ENCODE results near the gene PPARG.

Gene PPARG

DNA sequence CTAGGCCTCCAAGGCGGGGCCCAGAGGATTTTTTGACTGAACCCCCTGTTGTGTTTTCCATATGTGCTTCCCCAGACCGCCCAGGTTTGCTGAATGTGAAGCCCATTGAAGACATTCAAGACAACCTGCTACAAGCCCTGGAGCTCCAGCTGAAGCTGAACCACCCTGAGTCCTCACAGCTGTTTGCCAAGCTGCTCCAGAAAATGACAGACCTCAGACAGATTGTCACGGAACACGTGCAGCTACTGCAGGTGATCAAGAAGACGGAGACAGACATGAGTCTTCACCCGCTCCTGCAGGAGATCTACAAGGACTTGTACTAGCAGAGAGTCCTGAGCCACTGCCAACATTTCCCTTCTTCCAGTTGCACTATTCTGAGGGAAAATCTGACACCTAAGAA, 145.0 kb downstream of the PPARG start:
- Histone ChIP-seq H3K27me3 (ENCODE audit: control insufficient read depth, insufficient read depth, low read length) (no peaks in the 10 kb centered on the region), H3K9me3 (ENCODE audit: control insufficient read depth, insufficient read depth, low read length) (no peaks in the 10 kb centered on the region), H3K9ac (ENCODE audit: low read depth, low read length) (no peak overlapping the region), H3K4me3 (ENCODE audit: low read depth, low read length) (no peak overlapping the region), H3K36me3 (ENCODE audit: control insufficient read depth, insufficient read depth, low read length) (no peaks in the 10 kb centered on the region), H3K4me1 (ENCODE audit: control insufficient read depth, insufficient read depth, low read length) (no peaks in the 10 kb centered on the region)

- Histone ChIP-seq H3K4me3 (ENCODE audit: low read depth, low read length) (no peak overlapping the region), H3K27me3 (ENCODE audit: control insufficient read depth, insufficient read depth, low read length) (no peaks in the 10 kb centered on the region), H3K4me1 (ENCODE audit: control insufficient read depth, insufficient read depth, low read length) (no peaks in the 10 kb centered on the region), H3K9ac (ENCODE audit: low read depth, low read length) (no peak overlapping the region), H3K9me3 (ENCODE audit: control insufficient read depth, insufficient read depth, low read length) (no peaks in the 10 kb centered on the region), H3K36me3 (ENCODE audit: control insufficient read depth, insufficient read depth, low read length) (no peaks in the 10 kb centered on the region)
Observed at GRCh38 chr3:12436514-12437220, 147.8 kb downstream of the PPARG start.

DNA sequence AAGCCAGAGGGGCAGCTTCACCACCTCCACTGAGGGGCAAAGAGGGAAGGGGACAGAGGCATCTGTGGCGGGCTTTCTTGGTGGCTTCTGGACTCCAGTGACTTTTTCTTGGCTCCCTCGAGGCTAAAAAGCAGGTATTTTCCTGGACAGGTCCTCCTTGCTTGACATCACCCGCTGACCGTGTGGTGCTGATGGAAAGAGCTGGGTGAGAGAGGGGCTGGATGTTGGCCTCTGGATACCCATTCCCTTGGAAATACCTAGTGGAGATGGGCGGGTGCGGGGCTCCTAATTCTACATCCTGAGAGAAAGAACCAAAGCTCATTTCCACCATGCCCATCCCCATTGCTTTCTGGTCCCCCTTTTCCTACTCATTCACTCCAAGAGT, 148.3 kb downstream of the PPARG start:
- Histone ChIP-seq H3K36me3 (ENCODE audit: control insufficient read depth, insufficient read depth, low read length) (no peaks in the 10 kb centered on the region), H3K27me3 (ENCODE audit: control insufficient read depth, insufficient read depth, low read length) (no peaks in the 10 kb centered on the region), H3K4me3 (ENCODE audit: low read depth, low read length) (no peak overlapping the region), H3K4me1 (ENCODE audit: control insufficient read depth, insufficient read depth, low read length) (no peaks in the 10 kb centered on the region), H3K9me3 (ENCODE audit: control insufficient read depth, insufficient read depth, low read length) (no peaks in the 10 kb centered on the region), H3K9ac (ENCODE audit: low read depth, low read length) (no peak overlapping the region)

DNA sequence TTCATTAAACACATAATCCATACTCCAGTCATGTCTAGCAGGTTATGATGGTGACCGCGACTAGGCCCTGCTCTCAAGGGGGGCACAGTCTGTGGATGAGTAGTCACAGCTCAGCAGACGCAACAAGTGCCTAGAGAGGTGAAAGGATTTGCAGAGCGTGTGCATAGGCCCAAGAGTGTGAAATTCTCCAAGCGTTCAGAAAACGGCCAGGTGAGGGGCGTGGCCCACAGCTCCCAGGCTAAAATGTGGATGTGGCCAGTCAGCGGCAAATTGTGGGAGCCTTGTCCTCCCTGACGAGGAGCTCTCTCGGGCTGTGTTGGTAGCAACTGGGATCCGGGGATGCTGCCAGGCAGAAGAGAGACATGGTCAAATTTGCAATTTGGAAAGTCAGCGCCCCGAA, 149.0 kb downstream of the PPARG start:
- no peak overlapping the region for H3K4me3 ChIP-seq (ENCODE audit: low read depth, low read length)
- no peaks in the 10 kb centered on the region for H3K4me1 ChIP-seq (ENCODE audit: control insufficient read depth, insufficient read depth, low read length)
- H3K9ac ChIP-seq (ENCODE audit: low read depth, low read length) = no peak overlapping the region
- no peaks in the 10 kb centered on the region for H3K36me3 ChIP-seq (ENCODE audit: control insufficient read depth, insufficient read depth, low read length)
- no peaks in the 10 kb centered on the region for H3K9me3 ChIP-seq (ENCODE audit: control insufficient read depth, insufficient read depth, low read length)
- H3K27me3 ChIP-seq (ENCODE audit: control insufficient read depth, insufficient read depth, low read length) = no peaks in the 10 kb centered on the region

- H3K4me3 ChIP-seq (ENCODE audit: low read depth, low read length) = no peak overlapping the region
Observed at GRCh38 chr3:12438318-12438717, 149.4 kb downstream of the PPARG start.

DNA sequence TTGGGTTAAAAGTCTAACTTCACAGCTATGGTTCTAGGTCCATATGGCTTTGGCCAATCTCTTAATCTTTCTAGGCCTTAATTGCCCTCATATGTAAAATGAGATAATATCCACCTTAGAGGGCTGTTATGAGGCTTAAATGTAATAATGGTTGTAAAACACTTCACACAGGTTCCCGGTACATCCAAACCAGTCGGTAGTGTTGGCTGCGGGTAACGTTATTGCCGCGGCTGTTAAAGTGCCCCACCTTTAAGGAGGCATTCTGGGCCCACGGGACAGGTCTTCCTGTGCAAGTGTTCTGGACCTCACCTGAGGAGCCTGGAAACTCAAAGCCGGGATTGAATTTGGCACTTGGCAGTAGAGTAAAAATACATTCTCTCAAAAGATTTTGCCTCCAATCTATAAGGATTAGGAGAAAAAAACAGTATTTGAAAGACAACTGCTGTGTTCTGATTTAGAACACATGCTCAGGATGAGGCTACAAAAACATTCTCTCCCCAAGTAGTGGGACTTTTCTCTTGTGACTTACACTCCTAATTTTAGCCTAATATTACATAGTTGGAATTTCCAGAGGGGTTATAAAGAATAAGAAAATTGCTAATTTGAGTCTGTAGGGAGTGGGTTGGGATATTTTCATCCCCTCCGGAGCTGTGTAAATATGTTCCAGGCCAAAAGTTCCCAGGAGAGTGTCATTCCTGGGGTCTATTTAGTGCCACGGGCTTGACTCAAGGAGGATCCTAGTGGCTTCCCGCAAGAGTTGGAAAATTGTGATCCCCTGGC, 150.5 kb downstream of the PPARG start:
- peaks cover 3% of the 10 kb centered on the region for H3K27me3 ChIP-seq (ENCODE audit: control insufficient read depth, insufficient read depth, low read length)
- no peaks in the 10 kb centered on the region for H3K9me3 ChIP-seq (ENCODE audit: control insufficient read depth, insufficient read depth, low read length)
- no peaks in the 10 kb centered on the region for H3K36me3 ChIP-seq (ENCODE audit: control insufficient read depth, insufficient read depth, low read length)
- H3K4me3 ChIP-seq (ENCODE audit: low read depth, low read length) = no peak overlapping the region
- H3K9ac ChIP-seq (ENCODE audit: low read depth, low read length) = no peak overlapping the region
- no peaks in the 10 kb centered on the region for H3K4me1 ChIP-seq (ENCODE audit: control insufficient read depth, insufficient read depth, low read length)

More at GRCh38 chr3:12438318-12438717, 149.4 kb downstream of the PPARG start:
- Histone ChIP-seq H3K9me3 (ENCODE audit: control insufficient read depth, insufficient read depth, low read length) (no peaks in the 10 kb centered on the region), H3K9ac (ENCODE audit: low read depth, low read length) (no peak overlapping the region), H3K36me3 (ENCODE audit: control insufficient read depth, insufficient read depth, low read length) (no peaks in the 10 kb centered on the region), H3K4me1 (ENCODE audit: control insufficient read depth, insufficient read depth, low read length) (no peaks in the 10 kb centered on the region), H3K27me3 (ENCODE audit: control insufficient read depth, insufficient read depth, low read length) (no peaks in the 10 kb centered on the region)

DNA sequence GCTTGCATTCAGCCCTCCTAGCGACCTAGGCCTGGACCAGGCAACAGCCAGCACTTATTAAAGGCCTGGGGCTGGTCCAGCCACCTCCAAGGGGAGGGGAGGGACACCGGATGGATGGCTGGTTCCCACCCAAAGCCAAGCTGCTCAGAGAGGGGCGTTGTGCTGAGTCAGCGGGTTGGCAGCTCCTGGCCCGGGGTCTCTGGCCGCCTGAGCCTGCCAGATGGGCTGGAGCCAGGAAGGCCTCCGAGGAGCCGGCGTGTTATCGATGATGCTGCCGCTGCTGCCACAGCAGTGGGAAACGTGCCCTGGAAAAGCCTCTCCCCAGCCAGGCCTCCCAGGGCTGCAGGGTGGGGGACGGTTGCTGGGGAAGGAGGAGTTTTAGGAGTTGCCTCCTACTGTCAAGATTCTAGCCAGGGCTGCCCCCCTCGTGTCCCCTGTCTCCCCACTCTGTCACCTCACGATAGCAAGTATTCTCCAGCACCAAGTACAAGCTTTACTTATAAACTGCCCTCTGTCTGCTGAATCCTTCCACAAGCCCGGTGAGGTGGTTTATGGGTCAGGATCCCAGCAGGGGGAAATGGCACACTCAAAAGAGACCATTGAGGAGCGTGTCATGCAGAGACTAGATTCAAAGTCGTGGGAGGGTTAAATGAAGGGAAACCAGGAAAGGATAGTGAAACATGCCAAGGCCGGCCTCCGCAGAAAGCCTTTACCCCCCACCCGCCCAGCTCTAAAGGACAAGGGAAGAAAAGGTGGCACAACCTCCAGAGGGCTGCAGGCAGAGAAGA, 152.3 kb downstream of the PPARG start:
- peaks cover 4% of the 10 kb centered on the region for H3K4me1 ChIP-seq (ENCODE audit: control insufficient read depth, insufficient read depth, low read length)
- no peak overlapping the region for H3K9ac ChIP-seq (ENCODE audit: low read depth, low read length)
- H3K9me3 ChIP-seq (ENCODE audit: control insufficient read depth, insufficient read depth, low read length) = no peaks in the 10 kb centered on the region
- H3K4me3 ChIP-seq (ENCODE audit: low read depth, low read length) = no peak overlapping the region
- no peaks in the 10 kb centered on the region for H3K36me3 ChIP-seq (ENCODE audit: control insufficient read depth, insufficient read depth, low read length)
- H3K27me3 ChIP-seq (ENCODE audit: control insufficient read depth, insufficient read depth, low read length) = peaks cover 3% of the 10 kb centered on the region

DNA sequence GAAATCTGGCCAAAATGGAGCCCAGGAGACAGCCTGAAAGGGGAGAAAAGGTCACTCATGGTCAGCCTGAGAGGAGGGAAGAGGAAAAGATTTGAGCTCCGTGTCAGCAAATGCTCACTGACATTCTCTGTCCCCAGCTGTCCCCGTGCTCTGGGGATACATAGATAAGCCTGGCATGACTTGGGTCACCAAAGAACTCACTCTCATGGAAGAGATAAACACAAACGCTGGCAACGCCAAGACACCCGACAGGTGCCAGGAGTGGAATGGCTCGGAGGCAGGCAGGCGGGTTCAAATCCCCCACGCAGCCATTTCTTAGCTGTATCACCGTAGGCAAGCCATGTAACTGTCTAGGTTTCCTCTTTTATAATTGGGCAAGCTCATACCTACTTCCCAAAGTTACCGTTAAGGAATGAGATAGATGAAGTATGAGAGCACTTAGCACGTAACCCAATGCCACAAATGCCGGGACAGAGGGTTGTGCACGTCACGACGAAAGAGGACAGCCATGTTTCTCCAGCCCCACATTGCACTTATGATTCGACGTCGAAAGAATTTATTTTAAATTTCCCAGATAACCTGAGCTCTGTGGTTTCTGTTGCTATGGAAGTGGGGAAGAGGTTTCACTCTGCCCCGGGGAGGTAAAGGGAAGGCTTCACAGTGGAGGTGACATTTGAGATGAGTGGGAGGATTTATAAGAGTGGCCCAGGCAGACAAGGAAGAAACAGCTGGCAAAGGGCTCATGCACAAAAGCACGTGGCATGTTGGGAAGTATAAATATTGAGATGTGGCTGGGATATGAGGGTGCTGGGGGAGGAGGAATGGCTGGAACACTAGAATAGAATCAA, 154.0 kb downstream of the PPARG start:
- Histone ChIP-seq H3K4me3 (ENCODE audit: low read depth, low read length) (no peak overlapping the region), H3K9me3 (ENCODE audit: control insufficient read depth, insufficient read depth, low read length) (no peaks in the 10 kb centered on the region), H3K27me3 (ENCODE audit: control insufficient read depth, insufficient read depth, low read length) (peaks cover 3% of the 10 kb centered on the region), H3K36me3 (ENCODE audit: control insufficient read depth, insufficient read depth, low read length) (no peaks in the 10 kb centered on the region), H3K4me1 (ENCODE audit: control insufficient read depth, insufficient read depth, low read length) (peaks cover 4% of the 10 kb centered on the region), H3K9ac (ENCODE audit: low read depth, low read length) (no peak overlapping the region)

GRCh38 chr3:12443781-12444522, 155.1 kb downstream of the PPARG start:
- no peaks in the 10 kb centered on the region for H3K9me3 ChIP-seq (ENCODE audit: control insufficient read depth, insufficient read depth, low read length)
- H3K27me3 ChIP-seq (ENCODE audit: control insufficient read depth, insufficient read depth, low read length) = peaks cover 3% of the 10 kb centered on the region
- H3K9ac ChIP-seq (ENCODE audit: low read depth, low read length) = no peak overlapping the region
- peaks cover 4% of the 10 kb centered on the region for H3K4me1 ChIP-seq (ENCODE audit: control insufficient read depth, insufficient read depth, low read length)
- H3K36me3 ChIP-seq (ENCODE audit: control insufficient read depth, insufficient read depth, low read length) = no peaks in the 10 kb centered on the region
- H3K4me3 ChIP-seq (ENCODE audit: low read depth, low read length) = no peak overlapping the region

DNA sequence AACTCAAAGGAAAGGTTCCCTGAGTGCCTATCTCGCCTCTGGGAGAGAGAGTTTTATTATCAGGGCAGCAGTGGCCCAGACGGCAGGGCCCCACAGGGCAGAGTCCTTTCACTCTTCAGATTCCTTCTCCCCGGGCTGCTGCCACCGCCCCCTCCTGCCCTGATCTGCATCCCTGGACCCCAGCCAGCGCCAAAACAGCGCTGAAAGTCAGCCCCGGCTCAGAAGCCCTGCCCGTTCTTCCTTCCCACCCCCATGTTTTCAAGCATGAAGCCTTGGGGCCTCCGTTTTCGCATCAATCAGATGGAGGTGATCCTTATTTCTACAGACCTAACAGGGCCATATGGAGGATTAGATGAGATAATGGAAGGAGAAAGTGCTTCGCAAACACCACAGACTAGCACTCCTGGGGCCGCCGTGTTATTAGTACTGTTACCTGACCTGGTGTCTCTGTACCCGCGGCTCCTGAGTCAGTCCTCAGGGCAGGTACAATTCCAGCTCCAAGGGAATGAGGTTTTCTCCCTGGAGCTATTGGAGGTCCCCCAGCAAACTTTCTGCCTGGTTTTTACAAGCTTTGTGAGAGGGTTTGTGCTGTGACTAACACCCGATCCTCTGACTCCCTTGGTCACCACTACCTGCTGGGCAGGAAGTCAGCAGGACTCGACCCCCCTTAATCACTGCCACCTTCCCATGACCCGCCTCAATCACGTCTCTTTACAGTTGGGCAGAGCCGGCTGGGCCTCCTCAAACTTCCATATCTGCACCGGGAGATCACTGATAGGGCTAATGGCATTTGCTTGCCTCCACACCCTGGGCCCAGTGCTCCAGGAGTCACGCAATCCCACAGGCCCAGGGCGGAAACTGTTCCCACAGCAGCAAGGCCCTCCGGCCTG, 156.0 kb downstream of the PPARG start:
- Histone ChIP-seq H3K4me3 (ENCODE audit: low read depth, low read length) (no peak overlapping the region), H3K4me1 (ENCODE audit: control insufficient read depth, insufficient read depth, low read length) (peaks cover 4% of the 10 kb centered on the region), H3K9me3 (ENCODE audit: control insufficient read depth, insufficient read depth, low read length) (no peaks in the 10 kb centered on the region), H3K36me3 (ENCODE audit: control insufficient read depth, insufficient read depth, low read length) (no peaks in the 10 kb centered on the region), H3K27me3 (ENCODE audit: control insufficient read depth, insufficient read depth, low read length) (peaks cover 3% of the 10 kb centered on the region), H3K9ac (ENCODE audit: low read depth, low read length) (no peak overlapping the region)
